HepG2 (cell line): ENCODE data around the gene UAP1L1.

Experiments used
- ATF6 ChIP-seq: sonication (generic); formaldehyde crosslinking; conservative IDR thresholded peaks from 2 replicates; pipeline ENCODE4 v1.4.0; 2020; ENCODE audit warnings: missing genetic modification reagents
- CHD2 ChIP-seq: IDR thresholded peaks from 2 replicates; pipeline ENCODE4 v1.6.1; 2011; ENCODE audit warnings: low read depth, low read length, improper control_type of control experiment
- ERF ChIP-seq: IDR thresholded peaks from 2 replicates; pipeline ENCODE4 v1.6.1; 2018; ENCODE audit warnings: missing biosample characterization, missing genetic modification reagents
- FOXK2 ChIP-seq: fragments of 450-650 bp; IDR thresholded peaks from 2 replicates; pipeline ENCODE4 v1.6.1; 2016
- KLF16 ChIP-seq, 2 experiments: sonication (generic) in 1 of 2; formaldehyde crosslinking in 1 of 2; IDR thresholded peaks; 2 replicates each; pipeline versions ENCODE4 v1.6.1 to v1.8.0; 2016 to 2023; ENCODE audit warnings: missing genetic modification reagents in 2 of 2, missing compliant biosample characterization in 1 of 2
- MLXIP ChIP-seq: sonication (generic); formaldehyde crosslinking; IDR thresholded peaks from 2 replicates; pipeline ENCODE4 v1.9.0; 2021; ENCODE audit warnings: missing genetic modification reagents, borderline replicate concordance
- NR2C2 ChIP-seq: sonication (generic); formaldehyde crosslinking; IDR thresholded peaks from 2 replicates; pipeline ENCODE4 v1.4.0; 2020; ENCODE audit warnings: missing genetic modification reagents, mild to moderate bottlenecking, moderate library complexity, borderline replicate concordance
- POLR2A ChIP-seq, 2 experiments: IDR thresholded peaks; 2 replicates each; pipeline ENCODE4 v1.6.1; 2011; ENCODE audit warnings: low read depth in 2 of 2, low read length in 2 of 2, mild to moderate bottlenecking in 1 of 2, moderate library complexity in 1 of 2; ENCODE audit not compliant: insufficient read depth in 1 of 2
- RXRA ChIP-seq: sonication (generic); formaldehyde crosslinking; IDR thresholded peaks from 2 replicates; pipeline ENCODE4 v1.5.1; 2020; ENCODE audit warnings: missing genetic modification reagents
- SP1 ChIP-seq, 2 experiments: fragments of 450-650 bp in 1 of 2; sonication (generic) in 1 of 2; formaldehyde crosslinking in 1 of 2; IDR thresholded peaks; 2 replicates each; pipeline versions ENCODE4 v1.4.0 to v1.6.1; 2016 to 2020; ENCODE audit warnings: missing genetic modification reagents in 1 of 2
- ZNF24 ChIP-seq: fragments of 450-650 bp; IDR thresholded peaks from 2 replicates; pipeline ENCODE4 v1.6.1; 2017; ENCODE audit warnings: antibody characterized with exemption, mild to moderate bottlenecking
- ZNF331 ChIP-seq: sonication (generic); formaldehyde crosslinking; IDR thresholded peaks from 2 replicates; pipeline ENCODE4 v1.4.0; 2020; ENCODE audit warnings: missing genetic modification reagents
- ZNF703 ChIP-seq: sonication (generic); formaldehyde crosslinking; IDR thresholded peaks from 2 replicates; pipeline ENCODE4 v1.5.1; 2020; ENCODE audit warnings: missing genetic modification reagents, mild to moderate bottlenecking, moderate library complexity, borderline replicate concordance

- no peak for TF ChIP-seq ZNF331 (CRISPR knock-in tag)
- no peak for TF ChIP-seq FOXK2
- no peak for TF ChIP-seq POLR2A (IDR thresholded peaks at IDR 0.05; ENCODE audit: insufficient read depth in 1 of 2, low read depth in 2 of 2, low read length in 2 of 2)
- TF ChIP-seq ZNF24: no peak
- no peak for TF ChIP-seq MLXIP (CRISPR knock-in tag)
- TF ChIP-seq NR2C2: no peak; the same call in 1 of the 2 replicates
- no peak for TF ChIP-seq ERF (CRISPR knock-in tag)
- TF ChIP-seq ATF6: no peak
- no peak for TF ChIP-seq SP1 (IDR thresholded peaks at IDR 0.05)
- no peak for TF ChIP-seq SP1 (CRISPR knock-in tag; IDR thresholded peaks at IDR 0.05)
- TF ChIP-seq KLF16 (CRISPR knock-in tag; IDR thresholded peaks at IDR 0.05): no peak
- TF ChIP-seq ZNF703 (CRISPR knock-in tag): no peak
- TF ChIP-seq RXRA (CRISPR knock-in tag): no peak; the same call in 1 of the 2 replicates
- no peak for TF ChIP-seq CHD2
Observed at GRCh38 chr9:137077758-137078693, 709 bp downstream of the UAP1L1 start.
